Breast epithelium (tissue), 4 donors: ENCODE data around the gene SMARCC2. TPM values are rescaled to one million over a fixed set of nuclear protein-coding genes. Genes with fewer than 3 reads are reported as not detected.

Experiments
- DNase-seq, 2 donors: peaks; one replicate each; pipeline ENCODE4 v3.0.0-alpha.2; 2019; ENCODE audit warnings: low spot score in 2 of 2
- H3K27ac ChIP-seq, 2 donors: fragments of 200-600 bp; sonication (generic) in 1 of 2; one replicate each; pipeline ENCODE4 v1.5.1; 2016 to 2019; ENCODE audit warnings: mild to moderate bottlenecking in 1 of 2
- H3K27me3 ChIP-seq, 2 donors: fragments of 200-600 bp; sonication (generic) in 1 of 2; one replicate each; pipeline versions ENCODE4 v1.5.1 to v1.6.0; 2017 to 2019; ENCODE audit warnings: control low read depth in 1 of 2, mild to moderate bottlenecking in 1 of 2
- H3K36me3 ChIP-seq: fragments of 200-600 bp; one replicate; pipeline ENCODE4 v1.5.1; 2019
- H3K4me1 ChIP-seq, 2 donors: fragments of 200-600 bp; sonication (generic); one replicate each; pipeline ENCODE4 v1.5.1; 2016 to 2019; ENCODE audit warnings: control low read depth in 1 of 2
- H3K4me3 ChIP-seq, 3 donors: fragments of 200-600 bp; sonication (generic); 1 replicate in 2 of 3; 2 replicates in 1 of 3; pipeline ENCODE4 v1.5.1; 2016 to 2019; ENCODE audit warnings: mild to moderate bottlenecking in 3 of 3, moderate library complexity in 2 of 3
- H3K9me3 ChIP-seq, 2 donors: fragments of 200-600 bp; sonication (generic) in 1 of 2; one replicate each; pipeline ENCODE4 v1.5.1; 2016 to 2019; ENCODE audit warnings: control low read depth in 1 of 2
- POLR2A ChIP-seq: fragments of 450-650 bp; IDR thresholded peaks from one replicate; pipeline ENCODE4 v1.6.1; 2016; ENCODE audit warnings: antibody characterized with exemption, mild to moderate bottlenecking, moderate library complexity
- POLR2AphosphoS5 ChIP-seq, 3 donors: sonication (generic); formaldehyde crosslinking; IDR thresholded peaks; one replicate each; pipeline ENCODE4 v1.6.1; 2017; ENCODE audit warnings: antibody characterized with exemption in 3 of 3
- intact Hi-C: fragments of 100-400 bp; cut with DNase I; formaldehyde crosslinking; loops from one replicate; pipeline ENCODE4 v1.15.1; 2023; ENCODE audit warnings: low total_unique reads
- total RNA-seq, 3 donors: library from RNA; depleted of rRNA; stranded (reverse); fragments of >200 nt; gene quantifications; one replicate each; pipeline ENCODE4 v1.1.0, GENCODE V29; 2016
- TF ChIP-seq, protein P1 (sequence below), 3 donors: fragments of 450-650 bp; IDR thresholded peaks; one replicate each; pipeline ENCODE4 v1.5.1; 2016 to 2017; ENCODE audit warnings: antibody characterized with exemption in 3 of 3, mild to moderate bottlenecking in 3 of 3, moderate library complexity in 3 of 3

Gene SMARCC2
- total RNA-seq, 3 donors from 2014 or later: 105 to 114 (median 106) TPM

GRCh38 chr12:56154818-56155217 lies 34.5 kb downstream of the SMARCC2 start:
- DNase-seq: no peak
- Histone ChIP-seq H3K4me1 (peaks cover 4 to 21% of the 10 kb centered on the region in 2 donors), H3K9me3 (no peaks in the 10 kb centered on the region), H3K27ac (no peak overlapping the region), H3K4me3 (no peak overlapping the region), H3K27me3 (no peaks in the 10 kb centered on the region), H3K36me3 (no peaks in the 10 kb centered on the region)
- intact Hi-C loops: loop anchor here (5.0 kb wide), 1 partner anchor 33 kb away; no protein-coding TSS in a partner anchor
- TF ChIP-seq, protein P1, sequence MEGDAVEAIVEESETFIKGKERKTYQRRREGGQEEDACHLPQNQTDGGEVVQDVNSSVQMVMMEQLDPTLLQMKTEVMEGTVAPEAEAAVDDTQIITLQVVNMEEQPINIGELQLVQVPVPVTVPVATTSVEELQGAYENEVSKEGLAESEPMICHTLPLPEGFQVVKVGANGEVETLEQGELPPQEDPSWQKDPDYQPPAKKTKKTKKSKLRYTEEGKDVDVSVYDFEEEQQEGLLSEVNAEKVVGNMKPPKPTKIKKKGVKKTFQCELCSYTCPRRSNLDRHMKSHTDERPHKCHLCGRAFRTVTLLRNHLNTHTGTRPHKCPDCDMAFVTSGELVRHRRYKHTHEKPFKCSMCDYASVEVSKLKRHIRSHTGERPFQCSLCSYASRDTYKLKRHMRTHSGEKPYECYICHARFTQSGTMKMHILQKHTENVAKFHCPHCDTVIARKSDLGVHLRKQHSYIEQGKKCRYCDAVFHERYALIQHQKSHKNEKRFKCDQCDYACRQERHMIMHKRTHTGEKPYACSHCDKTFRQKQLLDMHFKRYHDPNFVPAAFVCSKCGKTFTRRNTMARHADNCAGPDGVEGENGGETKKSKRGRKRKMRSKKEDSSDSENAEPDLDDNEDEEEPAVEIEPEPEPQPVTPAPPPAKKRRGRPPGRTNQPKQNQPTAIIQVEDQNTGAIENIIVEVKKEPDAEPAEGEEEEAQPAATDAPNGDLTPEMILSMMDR (IDR thresholded peaks at IDR 0.05): no peak
- TF ChIP-seq POLR2A (no peak), POLR2AphosphoS5 (IDR thresholded peaks at IDR 0.05) (no peak)

- TF ChIP-seq POLR2AphosphoS5 (IDR thresholded peaks at IDR 0.05): no peak
- TF ChIP-seq, protein P1 (IDR thresholded peaks at IDR 0.05): no peak
- TF ChIP-seq POLR2A: no peak
- Histone ChIP-seq H3K4me3 (no peak overlapping the region), H3K4me1 (peaks cover 4 to 16% of the 10 kb centered on the region in 2 donors), H3K27me3 (no peaks in the 10 kb centered on the region), H3K9me3 (no peaks in the 10 kb centered on the region), H3K27ac (peak overlapping the region in 1 of 2 donors; percentile 8), H3K36me3 (no peaks in the 10 kb centered on the region)
- intact Hi-C loops: no loop called here
- no peak for DNase-seq
Observed at GRCh38 chr12:56154246-56154771, 35.0 kb downstream of the SMARCC2 start.

DNA sequence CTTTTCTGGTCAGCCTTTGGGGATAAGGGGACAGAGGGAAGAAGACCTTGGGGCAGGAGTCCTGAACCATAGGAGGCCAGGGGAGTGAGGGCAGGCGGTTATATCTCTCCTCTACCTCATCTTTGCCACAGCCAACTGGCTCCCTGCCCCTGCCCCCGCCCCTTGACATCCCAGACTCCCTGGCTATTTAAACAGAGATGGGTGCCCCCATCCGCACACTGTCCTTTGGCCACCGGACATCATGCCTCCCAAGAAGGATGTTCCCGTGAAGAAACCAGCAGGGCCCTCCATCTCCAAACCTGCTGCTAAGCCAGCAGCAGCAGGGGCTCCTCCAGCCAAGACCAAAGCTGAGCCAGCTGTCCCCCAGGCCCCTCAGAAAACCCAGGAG lies 35.6 kb downstream of the SMARCC2 start:
- peak overlapping the region in 1 of 3 donors; percentile 75 for H3K4me3 ChIP-seq
- intact Hi-C loops: no loop called here
- TF ChIP-seq POLR2AphosphoS5 (IDR thresholded peaks at IDR 0.05): no peak
- no peak for TF ChIP-seq POLR2A
- TF ChIP-seq, protein P1 (IDR thresholded peaks at IDR 0.05): no peak
- H3K4me1 ChIP-seq: peaks cover 4 to 16% of the 10 kb centered on the region in 2 donors
- no peaks in the 10 kb centered on the region for H3K36me3 ChIP-seq
- H3K27me3 ChIP-seq: no peaks in the 10 kb centered on the region
- no peaks in the 10 kb centered on the region for H3K9me3 ChIP-seq
- peak overlapping the region in 1 of 2 donors; percentile 95 for H3K27ac ChIP-seq
- no peak for DNase-seq

DNA sequence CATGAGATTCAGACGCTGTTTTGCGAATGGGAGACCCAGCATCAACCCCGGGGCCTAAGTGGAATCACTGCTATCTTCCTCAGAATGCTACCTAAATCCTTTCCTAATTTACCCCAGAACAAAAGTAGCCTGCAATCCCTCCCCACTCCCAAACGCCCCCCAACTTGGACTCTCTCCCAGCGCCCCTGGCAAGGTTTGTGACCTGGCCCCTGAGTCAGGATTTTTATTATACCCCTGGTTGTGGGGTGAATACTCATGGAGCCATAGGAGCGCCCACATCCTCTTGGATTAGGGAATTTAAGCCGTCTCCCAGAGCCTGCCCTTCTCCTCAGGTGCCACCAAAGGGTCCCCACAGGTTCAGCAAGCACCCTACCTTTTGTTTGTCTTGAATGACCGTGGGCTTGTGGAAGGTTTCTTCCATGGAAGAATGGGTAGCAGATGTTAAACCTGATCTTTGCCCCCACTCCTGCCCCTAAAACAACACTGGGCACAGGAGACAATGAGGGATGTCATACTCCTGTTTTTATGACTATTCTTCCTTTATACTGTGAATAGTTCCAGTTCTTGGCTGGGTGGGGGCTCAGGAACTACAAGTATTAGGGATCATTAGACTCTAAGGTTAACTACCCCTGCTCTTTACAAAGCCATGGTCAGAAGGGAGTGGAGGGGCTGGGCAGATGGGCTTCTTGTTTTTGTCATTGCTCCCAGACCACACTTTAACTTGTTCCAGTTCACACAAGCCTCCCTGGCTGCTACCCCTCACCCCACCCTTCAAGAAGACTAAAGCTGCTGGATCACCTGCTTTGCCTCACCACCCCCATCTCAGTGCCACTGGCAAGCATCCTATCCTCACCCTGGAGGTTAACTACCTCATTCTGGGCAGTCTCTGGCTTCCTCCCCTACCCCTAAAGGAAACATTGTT lies 36.3 kb downstream of the SMARCC2 start:
- Histone ChIP-seq H3K27me3 (no peaks in the 10 kb centered on the region), H3K4me3 (peak overlapping the region; percentile 60 to 75 (median 69)), H3K9me3 (no peaks in the 10 kb centered on the region), H3K27ac (peak overlapping the region; percentile 95 to 97), H3K4me1 (peaks cover 4 to 16% of the 10 kb centered on the region in 2 donors), H3K36me3 (no peaks in the 10 kb centered on the region)
- DNase-seq: no peak
- TF ChIP-seq POLR2A: peak; percentile 1
- TF ChIP-seq, protein P1 (IDR thresholded peaks at IDR 0.05): no peak
- intact Hi-C loops: no loop called here
